Panc1 (cell line): Measurements from ENCODE around the gene SERINC4. TPM values are rescaled to one million over a fixed set of nuclear protein-coding genes. Genes with fewer than 3 reads are reported as not detected.

Source experiments
- ATAC-seq: fragments of 200-7000 bp; cut with Tn5 transposase; 2 replicates; pipeline ENCODE4 v1.9.1; 2020; ENCODE audit warnings: mild to moderate bottlenecking, moderate library complexity
- BruUV-seq: library from RNA; stranded (reverse); fragments of 400-500 nt; replicated peaks from 2 replicates; lab custom pipeline; 2021; lab: Mats Ljungman, UMichigan
- CTCF ChIA-PET: fragments of 300-600 bp; sonication (Branson Sonifier 250); formaldehyde crosslinking; loops from one replicate; lab custom pipeline; 2022; ENCODE audit warnings: antibody characterized with exemption; lab: Charles Lee
- POLR2A ChIA-PET: fragments of 300-600 bp; sonication (Branson Sonifier 250); formaldehyde crosslinking; loops from one replicate; lab custom pipeline; 2022; ENCODE audit warnings: antibody characterized with exemption; lab: Charles Lee
- DNase-seq: peaks from one replicate; pipeline ENCODE4 v3.0.0-alpha.2; 2010; ENCODE audit warnings: low read depth, low spot score
- H3K27ac ChIP-seq: 2 replicates; pipeline ENCODE4 v1.5.1; 2011; ENCODE audit warnings: mild to moderate bottlenecking, low read length, inconsistent platforms
- H3K27me3 ChIP-seq: fragments of 200-500 bp; sonication (Bioruptor generic); 2 replicates; pipeline ENCODE4 v1.6.0; 2014; ENCODE audit warnings: low read length, inconsistent platforms; ENCODE audit not compliant: control insufficient read depth, insufficient read depth
- H3K36me3 ChIP-seq: fragments of 200-500 bp; sonication (Bioruptor generic); 2 replicates; pipeline ENCODE4 v1.5.1; 2014; ENCODE audit warnings: inconsistent platforms, mild to moderate bottlenecking, low read length, moderate library complexity; ENCODE audit not compliant: control insufficient read depth, insufficient read depth
- H3K4me1 ChIP-seq: 2 replicates; pipeline ENCODE4 v1.5.1; 2011; ENCODE audit warnings: inconsistent platforms, mild to moderate bottlenecking, low read length, moderate library complexity; ENCODE audit not compliant: control insufficient read depth, insufficient read depth
- H3K4me3 ChIP-seq, 2 experiments: 2 replicates each; pipeline ENCODE4 v1.5.1; 2011 to 2012; ENCODE audit warnings: low read depth in 2 of 2, low read length in 2 of 2, mild to moderate bottlenecking in 2 of 2, inconsistent platforms in 1 of 2, moderate library complexity in 1 of 2
- H3K9me3 ChIP-seq: fragments of 200-500 bp; sonication (Bioruptor generic); 2 replicates; pipeline ENCODE4 v1.5.1; 2014; ENCODE audit warnings: low read depth, mild to moderate bottlenecking, inconsistent platforms, low read length, moderate library complexity; ENCODE audit not compliant: control insufficient read depth, insufficient read depth
- POLR2AphosphoS5 ChIP-seq: IDR thresholded peaks from 2 replicates; pipeline ENCODE4 v1.6.1; 2012; ENCODE audit warnings: mild to moderate bottlenecking, low read depth, low read length, moderate library complexity
- REST ChIP-seq, 2 experiments: IDR thresholded peaks; 2 replicates each; pipeline ENCODE4 v1.6.1; 2011 to 2012; ENCODE audit warnings: low read depth in 2 of 2, control low read depth in 1 of 2, low read length in 1 of 2, mild to moderate bottlenecking in 1 of 2, moderate library complexity in 1 of 2; ENCODE audit not compliant: insufficient read depth in 1 of 2
- SIN3A ChIP-seq: IDR thresholded peaks from 2 replicates; pipeline ENCODE4 v1.6.1; 2012; ENCODE audit warnings: low read depth, mild to moderate bottlenecking, low read length, moderate library complexity, borderline replicate concordance; ENCODE audit not compliant: insufficient read depth
- TCF7L2 ChIP-seq: IDR thresholded peaks from 2 replicates; pipeline ENCODE4 v1.6.1; 2011; ENCODE audit warnings: mild to moderate bottlenecking, low read depth, low read length, inconsistent platforms
- in situ Hi-C: cut with HindIII; loops from 2 replicates; pipeline ENCODE4 v1.10.0; 2016; ENCODE audit warnings: low sequenced_read_pairs, low pct_unique_long_range_greater_than_20kb
- intact Hi-C: fragments of 100-400 bp; cut with micrococcal nuclease; formaldehyde crosslinking; loops from one replicate; pipeline ENCODE4 v1.10.0; 2022; ENCODE audit not compliant: unreplicated experiment
- total RNA-seq: library from RNA; stranded (reverse); gene quantifications from one replicate; pipeline ENCODE4 v1.2.1, GENCODE V29; 2021; ENCODE audit not compliant: unreplicated experiment
- TF ChIP-seq, protein P1 (sequence below): fragments of 450-650 bp; IDR thresholded peaks from 2 replicates; pipeline ENCODE4 v1.5.1; 2017; ENCODE audit warnings: mild to moderate bottlenecking

Gene SERINC4
- total RNA-seq, 1 experiment from 2014 or later: not detected

- Histone ChIP-seq H3K9me3 (no peaks in the 10 kb centered on the region), H3K4me1 (peaks cover 31% of the 10 kb centered on the region), H3K36me3 (peaks cover 9% of the 10 kb centered on the region), H3K27me3 (no peaks in the 10 kb centered on the region), H3K4me3 (peak within 1 kb of the TSS; percentile 97 to 98), H3K27ac (peak within 1 kb of the TSS; percentile 99)
- no TSS peak for BruUV-seq
- POLR2A ChIA-PET: interaction anchor here (0.5 to 0.6 kb wide), 2 partner anchors 13 to 308 kb away, joined by 4 to 8 read pairs; no protein-coding TSS in a partner anchor
- CTCF ChIA-PET: no interaction called here
- in situ Hi-C loops (no loop called here), intact Hi-C loops (no loop called here)
- ATAC-seq: peak; percentile 97
- TF ChIP-seq SIN3A (0 out of 2 replicates have a peak, but pooled peaks have one; percentile 47), POLR2AphosphoS5 (peak; percentile 90), REST (IDR thresholded peaks at IDR 0.05; ENCODE audit: insufficient read depth in 1 of 2, low read depth in 2 of 2, low read length in 1 of 2) (no peak)
- TF ChIP-seq, protein P1, sequence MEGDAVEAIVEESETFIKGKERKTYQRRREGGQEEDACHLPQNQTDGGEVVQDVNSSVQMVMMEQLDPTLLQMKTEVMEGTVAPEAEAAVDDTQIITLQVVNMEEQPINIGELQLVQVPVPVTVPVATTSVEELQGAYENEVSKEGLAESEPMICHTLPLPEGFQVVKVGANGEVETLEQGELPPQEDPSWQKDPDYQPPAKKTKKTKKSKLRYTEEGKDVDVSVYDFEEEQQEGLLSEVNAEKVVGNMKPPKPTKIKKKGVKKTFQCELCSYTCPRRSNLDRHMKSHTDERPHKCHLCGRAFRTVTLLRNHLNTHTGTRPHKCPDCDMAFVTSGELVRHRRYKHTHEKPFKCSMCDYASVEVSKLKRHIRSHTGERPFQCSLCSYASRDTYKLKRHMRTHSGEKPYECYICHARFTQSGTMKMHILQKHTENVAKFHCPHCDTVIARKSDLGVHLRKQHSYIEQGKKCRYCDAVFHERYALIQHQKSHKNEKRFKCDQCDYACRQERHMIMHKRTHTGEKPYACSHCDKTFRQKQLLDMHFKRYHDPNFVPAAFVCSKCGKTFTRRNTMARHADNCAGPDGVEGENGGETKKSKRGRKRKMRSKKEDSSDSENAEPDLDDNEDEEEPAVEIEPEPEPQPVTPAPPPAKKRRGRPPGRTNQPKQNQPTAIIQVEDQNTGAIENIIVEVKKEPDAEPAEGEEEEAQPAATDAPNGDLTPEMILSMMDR: no peak
- DNase-seq: peak; percentile 97
Measured at GRCh38 chr15:43791993-43792760, 7.8 kb downstream of the SERINC4 start, which contains the start of gene SERF2. Gene SERF2 (plus strand): TSS chr15:43792320. CDS start chr15:43792377, 57 bp downstream.

GRCh38 chr15:43789409-43789808 is 10.6 kb downstream of the SERINC4 start:
- ChIA-PET POLR2A (interaction anchor here (0.6 kb wide), 1 partner anchor 12 kb away, joined by 4 read pairs; no protein-coding TSS in a partner anchor), CTCF (no interaction called here)
- BruUV-seq: no TSS peak

GRCh38 chr15:43779016-43779415 is 21.0 kb downstream of the SERINC4 start:
- in situ Hi-C loops (no loop called here), intact Hi-C loops (no loop called here)
- H3K4me3 ChIP-seq: no peak overlapping the region
- no peaks in the 10 kb centered on the region for H3K9me3 ChIP-seq
- BruUV-seq: no TSS peak
- CTCF ChIA-PET: no interaction called here
- TF ChIP-seq SIN3A: no peak
- no peak for TF ChIP-seq POLR2AphosphoS5
- TF ChIP-seq TCF7L2: no peak
- no peak for TF ChIP-seq REST (IDR thresholded peaks at IDR 0.05; ENCODE audit: insufficient read depth in 1 of 2, low read depth in 2 of 2, low read length in 1 of 2)
- TF ChIP-seq, protein P1: no peak
- H3K36me3 ChIP-seq: no peaks in the 10 kb centered on the region
- ATAC-seq (no peak), DNase-seq (no peak)
- POLR2A ChIA-PET: no interaction called here
- H3K27me3 ChIP-seq: no peaks in the 10 kb centered on the region
- H3K4me1 ChIP-seq: 0 out of 2 replicates have a peak, but pooled peaks cover 3% of the 10 kb centered on the region
- no peak overlapping the region for H3K27ac ChIP-seq

More at GRCh38 chr15:43789409-43789808, 10.6 kb downstream of the SERINC4 start:
- Histone ChIP-seq H3K9me3 (no peaks in the 10 kb centered on the region), H3K36me3 (peaks cover 6% of the 10 kb centered on the region), H3K27me3 (no peaks in the 10 kb centered on the region), H3K27ac (no peak overlapping the region), H3K4me3 (no peak overlapping the region), H3K4me1 (peaks cover 18% of the 10 kb centered on the region)
- no peak for DNase-seq
- ATAC-seq: no peak
- TF ChIP-seq SIN3A: no peak
- intact Hi-C loops (no loop called here), in situ Hi-C loops (no loop called here)
